H9 (cell line): Measurements from ENCODE around the gene DLEC1. TPM values are rescaled to one million over a fixed set of nuclear protein-coding genes. Genes with fewer than 3 reads are reported as not detected.

ENCODE experiments used
- DNase-seq: peaks from one replicate; pipeline ENCODE4 v3.0.0-alpha.2; 2017
- H2AFZ ChIP-seq: one replicate; pipeline ENCODE4 v1.6.1; 2013; ENCODE audit warnings: mild to moderate bottlenecking, low read length, control low read depth, moderate library complexity
- H2AK5ac ChIP-seq: 2 replicates; pipeline ENCODE4 v1.6.1; 2013; ENCODE audit warnings: low read length, control low read depth, mixed read lengths; ENCODE audit not compliant: insufficient read length
- H2BK120ac ChIP-seq: one replicate; pipeline ENCODE4 v1.6.1; 2013; ENCODE audit warnings: low read depth, mild to moderate bottlenecking, low read length, control low read depth, inconsistent platforms; ENCODE audit not compliant: poor library complexity, severe bottlenecking
- H2BK12ac ChIP-seq: 2 replicates; pipeline ENCODE4 v1.6.1; 2013; ENCODE audit warnings: low read length, control low read depth, mixed read lengths, low read depth; ENCODE audit not compliant: insufficient read length
- H2BK15ac ChIP-seq: 2 replicates; pipeline ENCODE4 v1.6.1; 2013; ENCODE audit warnings: low read depth, low read length, control low read depth
- H2BK20ac ChIP-seq: one replicate; pipeline ENCODE4 v1.6.1; 2013; ENCODE audit warnings: low read depth, mild to moderate bottlenecking, low read length, control low read depth, inconsistent platforms; ENCODE audit not compliant: poor library complexity, severe bottlenecking
- H2BK5ac ChIP-seq: 2 replicates; pipeline ENCODE4 v1.6.1; 2013; ENCODE audit warnings: low read length, control low read depth, mixed read lengths; ENCODE audit not compliant: insufficient read length
- H3K14ac ChIP-seq: 2 replicates; pipeline ENCODE4 v1.6.1; 2013; ENCODE audit warnings: low read length, control low read depth; ENCODE audit not compliant: insufficient read depth
- H3K18ac ChIP-seq: 2 replicates; pipeline ENCODE4 v1.6.1; 2013; ENCODE audit warnings: low read depth, mild to moderate bottlenecking, mixed read lengths, low read length, control low read depth; ENCODE audit not compliant: insufficient read length
- H3K23ac ChIP-seq: 2 replicates; pipeline ENCODE4 v1.6.1; 2013; ENCODE audit warnings: low read length, control low read depth, mixed read lengths, low read depth; ENCODE audit not compliant: insufficient read length
- H3K23me2 ChIP-seq: 2 replicates; pipeline ENCODE4 v1.6.1; 2013; ENCODE audit warnings: low read depth, mild to moderate bottlenecking, mixed read lengths, low read length, control low read depth; ENCODE audit not compliant: insufficient read length, poor library complexity, severe bottlenecking
- H3K27ac ChIP-seq: 2 replicates; pipeline ENCODE4 v1.5.1; 2013; ENCODE audit warnings: low read length, control low read depth, mixed read lengths, low read depth; ENCODE audit not compliant: insufficient read length
- H3K27me3 ChIP-seq: 2 replicates; pipeline ENCODE4 v1.6.1; 2013; ENCODE audit warnings: low read length, control low read depth, inconsistent platforms; ENCODE audit not compliant: insufficient read depth
- H3K4ac ChIP-seq: 2 replicates; pipeline ENCODE4 v1.6.1; 2013; ENCODE audit warnings: low read depth, mild to moderate bottlenecking, control low read depth, inconsistent platforms, low read length, moderate library complexity
- H3K4me1 ChIP-seq: 2 replicates; pipeline ENCODE4 v1.6.1; 2013; ENCODE audit warnings: low read length, control low read depth, inconsistent platforms; ENCODE audit not compliant: insufficient read depth
- H3K4me2 ChIP-seq: 2 replicates; pipeline ENCODE4 v1.6.1; 2013; ENCODE audit warnings: low read length, control low read depth, mixed read lengths; ENCODE audit not compliant: insufficient read length, insufficient read depth
- H3K56ac ChIP-seq: 2 replicates; pipeline ENCODE4 v1.6.1; 2013; ENCODE audit warnings: low read depth, mild to moderate bottlenecking, mixed read lengths, low read length, control low read depth; ENCODE audit not compliant: insufficient read length
- H3K79me1 ChIP-seq: 2 replicates; pipeline ENCODE4 v1.6.1; 2013; ENCODE audit warnings: low read depth, mild to moderate bottlenecking, moderate library complexity, low read length, control low read depth, inconsistent platforms; ENCODE audit not compliant: insufficient read depth, poor library complexity, severe bottlenecking
- H3K79me2 ChIP-seq: 2 replicates; pipeline ENCODE4 v1.6.1; 2013; ENCODE audit warnings: low read length, control low read depth, inconsistent platforms; ENCODE audit not compliant: insufficient read depth
- H3K9ac ChIP-seq: 2 replicates; pipeline ENCODE4 v1.6.1; 2013; ENCODE audit warnings: low read length, control low read depth, mixed read lengths; ENCODE audit not compliant: insufficient read length; ENCODE audit errors: extremely low read depth
- H3K9me3 ChIP-seq: one replicate; pipeline ENCODE4 v1.6.1; 2013; ENCODE audit warnings: low read depth, low read length, inconsistent platforms; ENCODE audit not compliant: control insufficient read depth
- H3T11ph ChIP-seq: one replicate; pipeline ENCODE4 v1.6.1; 2013; ENCODE audit warnings: mild to moderate bottlenecking, low read length, control low read depth, inconsistent platforms
- H4K20me1 ChIP-seq: one replicate; pipeline ENCODE4 v1.6.1; 2013; ENCODE audit not compliant: control insufficient read depth, insufficient read length, insufficient read depth
- H4K5ac ChIP-seq: 2 replicates; pipeline ENCODE4 v1.6.1; 2013; ENCODE audit warnings: low read depth, mild to moderate bottlenecking, mixed read lengths, low read length, control low read depth; ENCODE audit not compliant: insufficient read length
- H4K8ac ChIP-seq: replicated peaks from 2 replicates; pipeline ENCODE4 v1.6.1; 2013; ENCODE audit warnings: low read length, control low read depth, mixed read lengths, low read depth; ENCODE audit not compliant: insufficient read length
- H4K91ac ChIP-seq: 2 replicates; pipeline ENCODE4 v1.6.1; 2013; ENCODE audit warnings: low read depth, mild to moderate bottlenecking, moderate library complexity, mixed read lengths, low read length, control low read depth; ENCODE audit not compliant: insufficient read length
- H3K27ac Mint-ChIP-seq, 3 experiments: 2 replicates in 2 of 3; 3 replicates in 1 of 3; pipeline ENCODE4 v1.8.0; 2020 to 2021; ENCODE audit warnings: mixed read lengths in 3 of 3, mild to moderate bottlenecking in 1 of 3, moderate library complexity in 1 of 3
- H3K27me3 Mint-ChIP-seq: 2 replicates; pipeline ENCODE4 v1.8.0; 2021; ENCODE audit warnings: low read depth, mild to moderate bottlenecking, moderate library complexity, mixed read lengths
- H3K36me3 Mint-ChIP-seq, 3 experiments: 2 replicates in 2 of 3; 3 replicates in 1 of 3; pipeline ENCODE4 v1.8.0; 2020 to 2021; ENCODE audit warnings: low read depth in 3 of 3, mixed read lengths in 3 of 3; ENCODE audit not compliant: insufficient read depth in 1 of 3
- H3K4me1 Mint-ChIP-seq, 2 experiments: 2 replicates each; pipeline ENCODE4 v1.8.0; 2020; ENCODE audit warnings: mixed read lengths in 2 of 2
- H3K4me3 Mint-ChIP-seq, 2 experiments: 2 replicates in 1 of 2; 3 replicates in 1 of 2; pipeline ENCODE4 v1.8.0; 2020 to 2021; ENCODE audit warnings: mild to moderate bottlenecking in 2 of 2, mixed read lengths in 2 of 2, moderate library complexity in 1 of 2
- H3K9me3 Mint-ChIP-seq, 2 experiments: 2 replicates in 1 of 2; 3 replicates in 1 of 2; pipeline ENCODE4 v1.8.0; 2020; ENCODE audit warnings: mild to moderate bottlenecking in 2 of 2, mixed read lengths in 2 of 2, moderate library complexity in 1 of 2
- WGBS: extraction: QIAGEN DNeasy Blood & Tissue Kit; methylation state at CpG from one replicate; pipeline ENCODE4 v1.1.7; 2013; ENCODE audit warnings: missing lambda C conversion rate, low lambda C conversion rate, mixed read lengths; ENCODE audit not compliant: insufficient read length; ENCODE audit errors: extremely low coverage; 5-methylcytosine and 5-hydroxymethylcytosine counted together
- total RNA-seq: library from RNA; stranded (reverse); gene quantifications from 2 replicates; pipeline ENCODE4 v1.2.1, GENCODE V29; 2021
- TF ChIP-seq, protein P1 (sequence below): fragments of 200-600 bp; sonication (generic); conservative IDR thresholded peaks from 3 replicates; pipeline ENCODE4 v1.8.0; 2021; ENCODE audit warnings: antibody characterized with exemption, mild to moderate bottlenecking

DLEC1 gene
- total RNA-seq, 1 experiment from 2014 or later: 2.1 TPM

DNA sequence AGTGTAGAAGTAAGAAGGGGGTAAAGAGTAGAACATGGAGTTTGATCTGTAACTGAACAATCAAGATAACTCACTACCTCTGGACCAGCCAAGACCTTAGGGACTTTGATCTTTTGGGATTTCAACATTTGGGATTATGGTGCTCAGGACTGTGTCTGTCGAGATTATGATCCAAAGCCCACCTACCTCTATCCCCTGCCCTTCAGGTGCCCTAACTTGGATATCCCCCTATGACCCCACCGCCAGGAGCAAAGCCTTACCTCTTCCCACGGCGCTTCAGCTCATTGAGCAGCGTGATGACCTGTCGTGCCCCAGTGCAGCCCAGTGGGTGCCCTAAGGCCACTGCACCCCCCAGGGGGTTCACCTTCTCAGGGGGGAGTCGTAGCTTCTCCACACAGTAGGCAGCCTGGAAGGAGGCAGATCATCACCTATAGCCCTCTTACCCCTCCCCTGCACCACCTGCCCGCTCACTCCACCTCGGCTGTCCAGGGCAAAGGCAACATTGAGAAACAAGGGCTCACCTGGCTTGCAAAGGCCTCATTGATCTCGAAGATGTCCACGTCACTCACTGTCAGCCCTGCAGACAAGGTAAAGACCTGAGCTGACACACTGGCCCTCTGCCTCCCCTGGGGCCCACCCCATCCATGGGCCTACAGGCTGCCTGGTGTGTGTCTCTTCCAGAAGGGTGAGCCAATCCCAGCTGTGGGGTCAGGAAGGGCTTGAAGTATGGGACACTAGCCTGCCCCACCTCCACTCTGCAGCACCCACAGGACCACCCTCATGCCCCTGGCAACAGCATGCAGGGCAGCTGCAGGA lies 86.5 kb downstream of the DLEC1 start:
- H3K18ac ChIP-seq: no peak overlapping the region
- no peaks in the 10 kb centered on the region for H3K27me3 ChIP-seq
- H3K14ac ChIP-seq: no peak overlapping the region
- no peaks in the 10 kb centered on the region for H3K23me2 ChIP-seq
- H3K79me2 ChIP-seq: no peaks in the 10 kb centered on the region
- no peak overlapping the region for H2BK20ac ChIP-seq
- no peak overlapping the region for H3K4ac ChIP-seq
- H3K9me3 ChIP-seq: no peaks in the 10 kb centered on the region
- no peak overlapping the region for H3K9ac ChIP-seq
- H3K4me2 ChIP-seq: no peak overlapping the region
- H4K8ac ChIP-seq: no peak overlapping the region
- no peaks in the 10 kb centered on the region for H3K79me1 ChIP-seq
- Mint-ChIP-seq H3K4me3 (no peak overlapping the region), H3K27me3 (no peaks in the 10 kb centered on the region; the same call in 1 of the 2 replicates), H3K36me3 (peaks cover 57 to 85% (median 77%) of the 10 kb centered on the region in 3 experiments), H3K9me3 (no peaks in the 10 kb centered on the region), H3K27ac (no peak overlapping the region; a peak in 1 of 7 replicates), H3K4me1 (no peaks in the 10 kb centered on the region)
- no peak overlapping the region for H2BK15ac ChIP-seq
- DNase-seq: no peak
- TF ChIP-seq, protein P1, sequence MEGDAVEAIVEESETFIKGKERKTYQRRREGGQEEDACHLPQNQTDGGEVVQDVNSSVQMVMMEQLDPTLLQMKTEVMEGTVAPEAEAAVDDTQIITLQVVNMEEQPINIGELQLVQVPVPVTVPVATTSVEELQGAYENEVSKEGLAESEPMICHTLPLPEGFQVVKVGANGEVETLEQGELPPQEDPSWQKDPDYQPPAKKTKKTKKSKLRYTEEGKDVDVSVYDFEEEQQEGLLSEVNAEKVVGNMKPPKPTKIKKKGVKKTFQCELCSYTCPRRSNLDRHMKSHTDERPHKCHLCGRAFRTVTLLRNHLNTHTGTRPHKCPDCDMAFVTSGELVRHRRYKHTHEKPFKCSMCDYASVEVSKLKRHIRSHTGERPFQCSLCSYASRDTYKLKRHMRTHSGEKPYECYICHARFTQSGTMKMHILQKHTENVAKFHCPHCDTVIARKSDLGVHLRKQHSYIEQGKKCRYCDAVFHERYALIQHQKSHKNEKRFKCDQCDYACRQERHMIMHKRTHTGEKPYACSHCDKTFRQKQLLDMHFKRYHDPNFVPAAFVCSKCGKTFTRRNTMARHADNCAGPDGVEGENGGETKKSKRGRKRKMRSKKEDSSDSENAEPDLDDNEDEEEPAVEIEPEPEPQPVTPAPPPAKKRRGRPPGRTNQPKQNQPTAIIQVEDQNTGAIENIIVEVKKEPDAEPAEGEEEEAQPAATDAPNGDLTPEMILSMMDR: no peak
- no CpG with 5 or more reads among the region's 11 CpGs for WGBS
- no peak overlapping the region for H2AFZ ChIP-seq
- H2AK5ac ChIP-seq: no peak overlapping the region
- H2BK5ac ChIP-seq: no peak overlapping the region
- H3K56ac ChIP-seq: no peak overlapping the region
- no peak overlapping the region for H3K23ac ChIP-seq
- H4K20me1 ChIP-seq: no peaks in the 10 kb centered on the region
- H2BK120ac ChIP-seq: no peak overlapping the region
- no peak overlapping the region for H3T11ph ChIP-seq
- no peak overlapping the region for H4K5ac ChIP-seq
- H2BK12ac ChIP-seq: no peak overlapping the region
- no peaks in the 10 kb centered on the region for H3K4me1 ChIP-seq
- no peak overlapping the region for H3K27ac ChIP-seq
- H4K91ac ChIP-seq: no peak overlapping the region
